ENCODE results near the gene TEX48.

- TF ChIP-seq, protein P1, sequence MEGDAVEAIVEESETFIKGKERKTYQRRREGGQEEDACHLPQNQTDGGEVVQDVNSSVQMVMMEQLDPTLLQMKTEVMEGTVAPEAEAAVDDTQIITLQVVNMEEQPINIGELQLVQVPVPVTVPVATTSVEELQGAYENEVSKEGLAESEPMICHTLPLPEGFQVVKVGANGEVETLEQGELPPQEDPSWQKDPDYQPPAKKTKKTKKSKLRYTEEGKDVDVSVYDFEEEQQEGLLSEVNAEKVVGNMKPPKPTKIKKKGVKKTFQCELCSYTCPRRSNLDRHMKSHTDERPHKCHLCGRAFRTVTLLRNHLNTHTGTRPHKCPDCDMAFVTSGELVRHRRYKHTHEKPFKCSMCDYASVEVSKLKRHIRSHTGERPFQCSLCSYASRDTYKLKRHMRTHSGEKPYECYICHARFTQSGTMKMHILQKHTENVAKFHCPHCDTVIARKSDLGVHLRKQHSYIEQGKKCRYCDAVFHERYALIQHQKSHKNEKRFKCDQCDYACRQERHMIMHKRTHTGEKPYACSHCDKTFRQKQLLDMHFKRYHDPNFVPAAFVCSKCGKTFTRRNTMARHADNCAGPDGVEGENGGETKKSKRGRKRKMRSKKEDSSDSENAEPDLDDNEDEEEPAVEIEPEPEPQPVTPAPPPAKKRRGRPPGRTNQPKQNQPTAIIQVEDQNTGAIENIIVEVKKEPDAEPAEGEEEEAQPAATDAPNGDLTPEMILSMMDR (IDR thresholded peaks at IDR 0.05), result no peak
- no peak for TF ChIP-seq EZH2 (IDR thresholded peaks at IDR 0.05; ENCODE audit: borderline replicate concordance, insufficient read depth, low read depth, low read length, poor library complexity, severe bottlenecking)
These were observed 47.6 kb downstream of the TEX48 start for GRCh38 chr9:114634387-114634786.
